Spleen (tissue), 7 donors: ENCODE results near the gene HAPLN2.

ENCODE experiments used
- CTCF ChIP-seq, 11 experiments: fragments of 200-600 bp in 7 of 11; fragments of 450-650 bp in 4 of 11; sonication (generic) in 4 of 11; IDR thresholded peaks in 8 of 11; conservative IDR thresholded peaks in 3 of 11; 1 replicate in 7 of 11; 2 replicates in 4 of 11; pipeline versions ENCODE4 v1.4.0 to v1.8.0; 2016 to 2021; ENCODE audit warnings: antibody characterized with exemption in 11 of 11, inconsistent platforms in 4 of 11, mild to moderate bottlenecking in 1 of 11
- POLR2A ChIP-seq, 3 donors: fragments of 450-650 bp; IDR thresholded peaks; one replicate each; pipeline ENCODE4 v1.5.1; 2017; ENCODE audit warnings: antibody characterized with exemption in 3 of 3, mild to moderate bottlenecking in 1 of 3
- POLR2AphosphoS5 ChIP-seq, 3 donors: sonication (generic); formaldehyde crosslinking; IDR thresholded peaks; one replicate each; pipeline ENCODE4 v1.5.1; 2017; ENCODE audit warnings: antibody characterized with exemption in 3 of 3
- donor health status: DM: no; HTN: no; CAD: no; lungs with moderate emphysema.
- donor health status: DM: no; HTN: no; CAD: no.
- donor health status: DM: no; HTN: no; CAD: no.

GRCh38 chr1:156625436-156626078 lies 6.3 kb downstream of the HAPLN2 start:
- TF ChIP-seq CTCF (IDR thresholded peaks at IDR 0.05 in 8 of 11, conservative IDR thresholded peaks at IDR 0.05 in 3 of 11) (peak; percentile 43 to 86 (median 79)), POLR2A (IDR thresholded peaks at IDR 0.05) (no peak), POLR2AphosphoS5 (IDR thresholded peaks at IDR 0.05) (no peak)
